GM19468 (cell line): ENCODE measurements around the gene PCID2.
"Not testable (repeated sequence)": the region's sequence is repeated elsewhere in the genome, so short reads cannot be mapped to it uniquely, and the experiment has no call there.

Experiments used
- ATAC-seq: cut with Tn5 transposase; IDR thresholded peaks from one replicate; pipeline ENCODE4 v1.9.1; 2021; ENCODE audit warnings: mild to moderate bottlenecking, moderate library complexity, moderate number of reproducible peaks; ENCODE audit not compliant: unreplicated experiment; ENCODE audit errors: extremely low read depth

PCID2 gene

DNA sequence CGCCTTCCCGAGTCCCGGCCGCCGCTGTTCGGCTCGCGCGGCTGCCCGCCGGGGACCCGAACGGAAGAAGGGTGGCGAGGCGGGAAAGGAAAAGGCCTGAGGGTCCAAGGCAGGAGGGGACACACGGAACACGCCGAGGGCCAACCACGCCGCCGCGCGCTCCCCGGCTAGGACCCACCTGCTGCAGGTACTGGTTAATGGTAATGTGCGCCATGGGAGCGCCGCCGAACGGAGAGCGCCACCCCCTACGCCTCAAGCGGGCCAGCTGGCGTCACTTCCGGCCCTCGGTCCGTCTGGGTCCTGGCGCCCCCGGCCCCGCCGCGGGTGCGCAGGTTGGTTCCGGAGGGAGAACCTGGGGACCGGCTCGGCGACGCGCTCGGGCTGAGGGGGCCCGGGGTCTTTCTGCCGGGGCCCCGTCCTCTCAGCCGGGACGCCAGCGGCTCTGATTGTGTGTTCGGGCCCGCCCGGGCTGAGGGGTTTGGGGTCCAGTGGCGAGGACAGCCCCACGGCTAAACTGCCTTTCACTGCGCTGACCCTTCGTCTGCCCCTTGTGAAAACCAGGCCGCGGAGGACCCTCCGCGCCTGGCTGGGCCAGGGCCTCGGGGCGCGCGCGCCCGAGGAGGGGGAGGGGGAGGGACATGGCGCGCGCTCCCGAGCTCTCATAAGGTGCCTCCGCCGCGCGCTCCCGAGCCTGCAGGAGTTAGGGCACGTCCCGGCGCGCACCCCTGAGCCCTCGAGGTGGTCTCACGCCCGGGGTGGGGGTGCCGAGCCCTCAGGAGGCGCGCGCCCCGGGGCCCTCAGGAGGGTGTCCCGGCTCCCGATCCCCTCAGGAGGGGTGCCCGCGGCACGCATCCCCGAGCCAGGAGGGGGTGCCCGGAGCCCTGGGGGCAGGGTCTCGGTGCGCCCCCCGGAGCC lies at the start of gene PCID2:
Gene PCID2, minus strand, starts transcription at position 249 of the 915 bp plus-strand sequence. Its CDS starts 35 bp downstream, at position 214.
- peak; percentile 66 for ATAC-seq

DNA sequence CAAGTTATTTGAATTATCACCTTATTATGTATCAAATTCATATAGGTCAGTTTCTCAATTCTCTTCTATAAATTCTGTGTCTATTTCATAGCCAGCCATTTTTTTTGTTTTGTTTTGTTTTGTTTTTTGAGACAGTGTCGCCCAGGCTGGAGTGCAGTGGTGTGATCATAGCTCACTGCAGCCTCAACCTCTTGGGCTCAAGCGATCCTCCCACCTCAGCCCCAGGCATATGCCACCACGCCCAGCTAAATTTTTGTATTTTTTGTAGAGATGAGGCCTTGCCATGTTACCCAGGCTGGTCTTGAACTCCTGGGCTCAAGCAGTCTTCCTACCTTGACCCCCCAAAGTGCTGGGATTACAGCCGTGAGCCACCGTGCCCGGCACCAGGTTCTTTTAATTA lies 49.4 kb upstream of the PCID2 start:
- ATAC-seq, result not testable (repeated sequence)

DNA sequence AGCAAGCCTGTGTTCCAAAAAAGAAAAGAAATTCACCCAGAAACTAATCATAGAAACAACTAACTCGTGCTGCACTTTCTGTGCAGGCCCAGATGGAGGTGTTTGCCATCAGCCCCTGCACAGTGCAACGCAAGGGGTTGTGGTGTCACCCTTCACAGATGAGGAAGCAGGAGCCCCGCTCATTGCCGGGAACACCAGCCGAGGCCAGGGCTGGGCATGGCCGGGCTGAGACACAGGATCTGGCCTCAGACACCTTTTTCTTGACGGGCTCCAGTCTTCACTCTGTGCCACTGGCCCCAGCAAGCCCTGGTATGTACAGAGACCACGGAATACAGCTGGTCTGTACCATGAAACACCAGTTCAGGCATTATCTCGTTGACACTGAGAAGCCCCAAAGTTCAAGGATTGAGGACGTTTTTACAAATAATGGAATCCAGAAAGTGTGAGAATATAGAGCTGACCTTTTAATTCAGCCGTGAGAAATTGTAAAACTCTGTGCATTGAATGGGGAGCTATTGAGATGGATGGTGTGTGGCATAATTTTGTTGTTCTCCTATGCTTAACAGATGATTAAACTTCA lies 44.1 kb upstream of the PCID2 start:
- ATAC-seq, result no peak

DNA sequence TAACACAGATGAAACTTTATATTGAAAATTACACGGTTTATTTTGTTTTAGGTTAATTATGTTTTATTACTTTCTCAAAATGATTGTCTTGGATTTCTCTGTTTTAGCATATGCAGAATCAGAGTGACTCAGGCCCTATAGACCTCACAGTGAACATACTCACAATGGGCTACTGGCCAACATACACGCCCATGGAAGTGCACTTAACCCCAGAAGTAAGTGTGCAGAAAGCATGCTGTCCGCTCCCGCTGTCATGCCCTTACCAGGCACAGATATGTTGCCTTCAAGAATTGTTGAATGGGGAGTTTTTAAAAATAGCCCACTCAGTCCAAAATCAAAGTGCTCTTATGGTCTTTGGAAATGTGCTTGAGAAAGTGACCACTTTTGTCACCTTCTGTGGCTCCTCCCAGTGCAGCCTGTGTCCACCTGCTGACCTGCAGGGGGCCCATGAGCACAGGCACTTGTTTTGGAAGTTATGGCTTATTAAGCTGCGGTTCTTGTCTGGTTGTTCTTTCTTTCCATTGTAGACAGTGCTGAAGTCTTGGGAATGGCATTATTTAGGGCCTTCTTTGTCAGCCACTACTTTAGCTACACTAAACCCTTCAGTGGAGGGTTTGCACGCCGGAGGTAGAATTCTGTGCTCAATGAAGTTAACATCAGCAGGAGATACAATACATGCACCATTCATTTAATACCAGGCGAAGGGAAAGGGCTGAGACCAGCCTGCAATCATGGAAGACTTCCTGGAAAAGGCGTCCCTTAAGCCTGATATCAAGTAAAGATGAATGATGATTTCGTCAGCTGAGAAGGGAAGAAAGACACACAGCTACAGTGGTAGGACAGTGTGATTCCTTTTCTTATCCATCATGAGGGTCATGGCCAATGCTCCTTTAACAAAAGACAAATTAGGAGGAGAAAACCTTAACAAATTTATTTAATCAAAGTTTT lies 37.7 kb upstream of the PCID2 start:
- ATAC-seq, result no peak

DNA sequence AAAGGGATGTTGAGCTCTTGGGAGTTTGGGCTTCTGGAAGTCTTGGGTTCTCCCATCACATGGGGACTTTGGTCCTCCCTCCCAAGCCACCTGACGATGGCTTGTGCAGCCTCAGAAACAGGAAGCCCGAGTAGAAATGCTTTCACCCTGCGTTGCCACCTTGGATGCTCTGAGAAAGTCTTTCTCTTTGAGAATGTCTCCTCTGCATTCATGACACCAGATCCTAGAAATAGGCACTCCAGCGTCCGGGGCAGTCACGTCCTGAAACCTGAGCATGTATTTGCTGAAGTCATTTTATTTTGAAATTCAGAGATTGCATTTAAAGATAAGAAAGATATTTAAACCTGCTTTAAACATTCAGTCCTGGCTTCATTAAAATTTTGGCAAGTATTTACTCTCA lies 35.4 kb upstream of the PCID2 start:
- ATAC-seq, result no peak

DNA sequence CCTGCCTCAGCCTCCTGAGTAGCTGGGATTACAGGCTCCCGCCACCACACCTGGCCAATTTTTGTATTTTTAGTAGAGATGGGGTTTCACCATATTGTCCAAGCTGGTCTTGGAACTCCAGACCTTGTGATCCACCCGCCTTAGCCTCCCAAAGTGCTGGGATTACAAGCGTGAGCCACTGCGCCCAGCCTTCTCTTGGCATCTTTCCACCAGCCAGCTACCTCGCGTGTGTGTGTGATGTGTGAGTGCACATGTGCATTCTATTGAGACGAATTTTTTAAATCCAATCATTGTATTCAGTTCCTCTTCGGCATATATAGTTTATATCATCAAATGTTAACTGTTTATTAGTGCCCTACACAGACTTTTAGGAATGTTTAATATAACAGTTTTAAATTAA lies 33.2 kb upstream of the PCID2 start:
- not testable (repeated sequence) for ATAC-seq

DNA sequence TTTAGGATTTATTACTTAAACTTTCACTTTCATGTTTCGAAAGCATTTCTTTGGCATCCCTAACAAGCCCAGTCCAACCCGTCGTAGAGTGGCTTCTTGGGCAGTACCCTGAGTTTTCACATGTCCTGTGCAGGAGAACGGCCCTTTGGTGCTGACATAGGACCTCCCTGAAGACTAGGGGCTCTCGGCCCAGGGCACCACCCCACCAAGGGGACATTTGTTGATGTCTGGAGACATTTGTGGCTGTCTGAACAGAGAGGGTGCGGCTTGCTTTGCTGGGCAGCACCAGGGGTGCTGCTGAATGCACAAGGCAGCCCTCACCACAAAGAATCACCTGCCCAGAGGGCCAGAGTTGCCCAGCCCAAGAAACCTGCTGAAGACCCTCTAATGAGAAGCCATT lies 31.5 kb upstream of the PCID2 start:
- no peak for ATAC-seq

DNA sequence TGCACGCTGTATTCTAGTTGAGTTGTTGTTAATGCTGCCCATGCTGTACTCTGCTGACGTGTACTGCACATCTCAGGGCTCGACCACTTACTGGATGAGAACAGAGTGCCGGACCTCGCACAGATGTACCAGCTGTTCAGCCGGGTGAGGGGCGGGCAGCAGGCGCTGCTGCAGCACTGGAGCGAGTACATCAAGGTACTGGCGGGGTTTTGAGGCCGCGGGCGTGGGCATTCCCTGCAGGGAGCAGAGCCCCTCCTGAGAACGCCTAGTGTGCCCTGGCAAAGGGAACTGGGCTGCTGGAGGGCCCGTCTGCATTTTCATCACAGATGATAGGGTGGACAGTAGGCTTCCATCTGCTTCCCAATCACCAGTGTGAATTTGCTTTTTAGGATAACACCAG lies 30.9 kb upstream of the PCID2 start:
- no peak for ATAC-seq

DNA sequence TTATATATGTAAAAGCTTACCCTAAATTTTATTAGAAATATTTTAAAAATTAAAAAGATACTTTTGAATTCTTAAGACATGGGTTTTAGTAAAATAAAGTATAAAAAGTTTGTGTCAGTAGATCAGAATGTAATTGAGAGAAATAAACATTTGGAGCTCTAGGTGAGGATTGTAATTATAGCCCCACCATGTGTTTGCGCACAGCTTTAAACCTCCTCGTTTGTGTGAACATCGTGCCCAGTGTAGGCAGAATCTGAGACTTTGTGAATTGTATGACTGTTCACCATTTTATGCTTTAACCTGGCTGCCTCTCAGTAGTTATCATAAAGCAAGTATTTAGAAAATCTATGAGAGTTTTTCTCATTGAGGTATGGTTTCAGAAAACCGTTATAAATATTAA lies 30.1 kb upstream of the PCID2 start:
- no peak for ATAC-seq

DNA sequence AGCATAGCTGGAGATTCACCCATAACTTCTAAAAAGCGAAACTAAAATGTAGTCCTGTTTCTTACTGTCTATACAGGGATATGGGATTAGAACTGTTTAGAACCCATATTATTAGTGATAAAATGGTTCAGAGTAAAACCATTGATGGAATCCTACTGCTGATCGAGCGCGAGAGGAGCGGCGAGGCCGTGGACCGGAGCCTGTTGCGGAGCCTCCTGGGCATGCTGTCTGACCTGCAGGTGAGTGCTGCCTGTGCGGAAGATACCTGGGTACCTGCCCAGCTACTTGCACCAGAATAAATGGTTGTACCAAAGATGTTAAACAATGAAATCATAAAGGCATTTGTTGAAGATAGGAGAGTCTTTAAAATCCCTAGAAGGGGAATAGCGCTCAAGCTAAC lies 24.6 kb upstream of the PCID2 start:
- ATAC-seq, result no peak

DNA sequence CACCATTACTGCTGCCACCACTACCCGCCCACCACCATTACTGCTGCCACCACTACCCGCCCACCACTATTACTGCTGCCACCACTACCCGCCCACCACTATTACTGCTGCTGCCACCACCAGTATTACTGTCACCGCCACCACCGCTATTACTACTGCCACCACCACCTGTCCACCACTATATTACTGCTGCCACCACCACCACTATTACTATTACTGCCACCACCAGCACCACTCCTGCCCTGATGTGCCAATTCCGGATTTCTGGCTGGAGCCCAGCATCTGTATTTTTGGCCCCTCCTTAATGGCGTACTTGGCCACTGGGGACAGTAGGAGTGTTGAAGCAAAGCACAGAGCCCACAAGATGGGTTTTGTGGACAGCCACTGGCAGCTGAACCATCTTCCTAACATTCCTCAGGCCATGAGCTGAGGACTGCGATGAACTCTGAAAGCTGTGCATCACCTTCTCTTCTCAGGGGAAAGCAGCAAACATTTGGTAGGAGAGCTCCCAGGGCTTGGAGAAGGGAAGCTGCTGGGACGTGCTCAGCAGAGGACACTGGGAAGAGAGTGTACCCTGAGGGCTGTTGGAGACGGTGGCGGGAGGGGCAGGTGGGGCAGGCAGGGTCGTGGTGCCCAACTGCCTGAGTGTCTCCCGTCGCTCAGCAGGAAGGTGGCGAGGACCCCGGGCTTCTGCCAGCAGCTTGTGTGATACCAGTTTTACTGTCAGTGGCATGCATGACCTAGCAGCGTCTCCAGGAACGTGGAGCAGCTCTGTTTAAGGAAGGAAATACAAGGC lies 23.9 kb upstream of the PCID2 start:
- ATAC-seq, result no peak

DNA sequence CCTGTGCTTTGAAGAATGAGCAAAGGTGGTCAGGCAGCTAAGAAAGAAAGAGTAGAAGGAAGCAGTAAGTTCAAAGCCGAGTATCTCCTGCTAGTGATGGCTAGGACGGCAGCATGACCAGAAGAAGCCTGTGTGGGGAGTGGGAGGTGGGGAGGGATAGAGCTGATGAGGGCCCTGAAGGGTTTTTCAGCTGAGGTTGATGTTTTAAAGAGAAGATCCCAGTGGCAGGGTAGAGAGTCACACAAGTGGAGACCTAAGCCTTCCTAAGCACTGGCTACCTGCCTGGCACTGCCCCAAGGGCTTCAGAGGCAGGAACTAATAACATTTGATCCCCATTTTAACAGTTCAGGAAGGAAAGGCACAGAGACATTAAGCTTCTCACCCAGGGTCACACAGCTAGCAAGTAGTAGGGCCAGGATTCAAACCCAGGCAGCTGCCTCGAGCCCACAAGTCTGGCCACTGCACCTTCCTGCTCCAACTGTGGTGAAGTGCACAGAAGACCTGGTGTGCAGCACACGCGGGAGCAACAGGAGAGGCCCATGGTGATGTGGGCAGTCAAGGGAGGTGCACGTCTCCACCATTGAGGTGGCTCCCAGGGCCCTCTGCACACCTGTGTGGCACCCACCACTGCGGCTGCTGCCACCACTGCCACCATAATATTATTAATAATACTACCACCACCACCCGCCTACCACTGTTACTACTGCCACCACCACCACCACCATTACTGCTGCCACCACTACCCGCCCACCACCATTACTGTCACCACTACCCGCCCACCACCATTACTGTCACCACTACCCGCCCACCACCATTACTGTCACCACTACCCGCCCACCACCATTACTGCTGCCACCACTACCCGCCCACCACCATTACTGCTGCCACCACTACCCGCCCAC lies 23.1 kb upstream of the PCID2 start:
- ATAC-seq, result no peak

DNA sequence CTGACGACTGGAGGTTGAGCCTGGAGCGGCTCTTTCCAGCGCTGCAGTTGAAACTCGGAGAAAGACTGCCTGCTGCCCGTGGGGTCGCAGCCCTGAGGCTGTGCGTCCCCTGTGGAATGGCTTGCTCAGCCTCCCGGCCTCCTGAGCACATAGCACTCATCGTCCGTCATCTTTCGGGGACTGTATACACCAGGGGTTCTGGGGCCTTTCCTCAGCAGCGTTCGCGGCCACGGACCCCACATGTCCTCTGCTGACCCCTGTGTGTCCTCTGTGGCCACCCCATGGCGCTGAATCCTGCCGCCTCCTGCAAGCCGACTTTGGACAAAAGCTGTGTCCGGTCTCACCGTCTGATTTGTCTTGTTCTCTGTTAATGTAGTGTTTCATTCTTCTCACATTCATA lies 21.3 kb upstream of the PCID2 start:
- no peak for ATAC-seq

DNA sequence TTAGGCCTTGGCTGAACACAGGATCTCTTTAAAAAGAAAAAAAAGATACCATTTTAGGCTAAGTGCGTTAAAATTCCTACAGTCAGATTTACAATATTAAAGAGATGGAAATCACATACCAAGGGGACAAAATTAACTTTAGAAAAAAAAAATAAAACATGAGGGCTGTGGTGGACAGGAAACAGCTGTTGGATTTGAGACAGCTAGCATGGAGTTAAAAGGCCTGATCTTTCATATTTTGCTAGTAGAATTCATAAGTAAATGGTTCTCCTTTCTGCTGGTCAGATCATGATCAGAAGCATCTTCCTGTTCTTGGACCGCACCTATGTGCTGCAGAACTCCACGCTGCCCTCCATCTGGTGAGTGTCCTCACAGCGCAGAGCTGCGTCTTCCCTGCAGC lies 20.7 kb upstream of the PCID2 start:
- ATAC-seq, result no peak

DNA sequence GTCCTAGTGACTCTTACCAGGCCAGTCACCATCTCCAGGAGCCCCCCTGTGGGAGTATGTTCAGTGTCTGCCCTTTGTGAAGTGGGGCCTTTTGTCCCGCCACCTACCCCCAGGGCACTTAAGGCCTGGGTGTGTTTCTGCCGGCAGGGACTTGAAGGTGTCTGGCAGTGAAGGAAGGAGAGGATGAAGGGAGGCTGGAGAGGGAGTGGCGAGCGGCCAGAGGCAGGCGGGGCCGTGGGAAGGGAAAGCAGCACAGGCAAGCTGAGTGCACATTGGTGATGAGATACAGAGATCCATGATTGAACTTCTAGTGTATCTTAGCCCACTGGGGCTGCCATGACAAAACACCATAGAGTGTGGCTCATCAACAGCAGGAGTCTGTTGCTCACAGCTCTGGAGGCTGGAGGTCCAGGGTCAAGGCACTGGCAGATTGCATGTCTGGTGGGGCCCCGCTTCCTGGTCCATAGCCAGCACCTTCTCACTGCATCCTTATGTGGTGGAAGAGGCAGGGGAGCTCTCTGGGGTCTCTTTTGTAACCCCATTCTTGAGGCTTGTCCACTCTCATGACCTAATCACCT lies 18.5 kb upstream of the PCID2 start:
- ATAC-seq, result no peak

DNA sequence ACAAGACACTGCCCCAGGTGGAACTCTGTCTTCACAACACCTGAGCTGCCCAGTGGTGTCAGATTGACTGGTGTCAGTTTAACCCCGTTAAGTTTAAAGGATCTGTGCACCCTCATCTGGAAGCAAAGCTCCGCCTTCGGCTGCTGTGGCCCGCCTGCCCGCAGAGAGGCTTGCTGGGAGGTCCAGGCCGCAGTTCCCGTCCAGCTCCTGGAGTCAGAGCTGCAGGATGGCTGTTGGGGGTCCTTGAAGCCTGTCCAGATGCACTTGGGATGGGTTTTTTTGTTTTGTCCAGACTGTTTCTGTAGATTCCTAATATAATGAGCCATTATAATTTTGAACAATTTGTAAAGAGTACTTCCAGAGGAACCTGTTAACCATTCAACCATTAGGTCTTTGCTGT lies 17.0 kb upstream of the PCID2 start:
- ATAC-seq, result no peak

DNA sequence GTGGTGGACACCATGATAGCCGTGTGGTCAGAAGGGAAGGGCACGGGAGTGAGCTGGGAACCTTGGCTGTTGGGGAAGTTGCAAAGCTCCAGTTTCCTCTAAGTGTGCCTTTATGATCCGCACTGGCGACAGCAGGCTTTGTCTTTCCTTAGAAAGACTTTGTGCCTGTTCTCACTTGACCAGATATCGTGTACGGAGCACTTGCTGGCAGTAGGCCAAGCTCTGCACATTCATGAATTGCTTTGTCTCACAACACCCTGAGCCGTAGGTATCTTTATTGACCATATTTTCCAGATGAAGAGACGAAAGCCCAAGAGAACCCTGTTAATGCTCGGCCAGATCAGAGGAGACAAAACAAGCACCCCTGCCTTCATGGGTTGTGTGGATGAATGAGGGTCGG lies 16.0 kb upstream of the PCID2 start:
- ATAC-seq, result no peak

DNA sequence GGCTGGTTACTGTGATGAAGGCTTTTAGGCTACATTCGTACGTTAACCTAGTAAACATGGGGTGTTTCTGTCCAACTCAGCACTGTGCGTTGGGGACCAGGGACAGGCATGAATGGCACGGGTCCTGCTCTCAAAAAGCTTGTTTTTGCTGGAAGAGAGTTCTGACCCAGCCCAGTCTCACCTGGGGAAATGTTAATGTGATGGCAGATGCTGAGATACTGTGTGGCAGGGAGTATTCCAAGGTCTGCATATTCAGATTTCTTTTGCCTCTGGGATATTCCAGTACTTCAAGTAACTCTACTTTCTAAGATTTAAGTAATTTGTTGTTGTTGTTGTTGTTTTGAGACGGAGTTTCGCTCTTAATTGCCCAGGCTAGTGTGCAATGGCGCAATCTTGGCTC lies 14.6 kb upstream of the PCID2 start:
- no peak for ATAC-seq

DNA sequence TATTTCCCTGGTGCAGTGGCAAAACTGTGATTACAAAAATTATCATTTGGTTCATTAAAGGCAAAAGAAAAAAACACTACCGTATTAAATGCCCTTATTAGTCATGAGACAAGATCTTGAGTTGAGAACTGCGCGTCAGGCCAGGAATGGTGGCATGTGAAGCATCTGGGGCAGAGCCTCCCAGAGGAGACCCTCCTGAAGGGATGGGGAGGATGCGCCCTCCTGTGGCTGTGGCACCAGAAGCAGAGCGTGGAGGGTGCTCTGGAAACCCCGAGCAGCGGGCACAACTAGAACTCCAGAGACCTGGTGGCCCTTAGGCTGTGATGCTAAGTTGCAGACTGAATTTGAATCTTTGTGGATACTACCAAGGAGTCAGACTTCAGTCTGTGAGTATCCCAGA lies 12.4 kb upstream of the PCID2 start:
- no peak for ATAC-seq
